ENCODE data around the gene SCGB2B2.

SCGB2B2 gene

GRCh38 chr19:34676697-34677385 is at the start of gene SCGB2B2:
SCGB2B2 (minus strand) TSS chr19:34677159; CDS start chr19:34594563, 82,596 bp downstream.
- H3K9ac ChIP-seq (ENCODE audit: low read length), result peak within 1 kb of the TSS; percentile 91
- peak within 1 kb of the TSS; percentile 88 for H3K4me3 ChIP-seq (ENCODE audit: low read length)
- H3K36me3 ChIP-seq (ENCODE audit: control insufficient read depth, low read depth, low read length), result peaks cover 13% of the 10 kb centered on the region
- H3K27ac ChIP-seq (ENCODE audit: low read length), result peak within 1 kb of the TSS; percentile 94
- H3K27me3 ChIP-seq (ENCODE audit: control insufficient read depth, insufficient read depth, low read length), result peaks cover 17% of the 10 kb centered on the region
- peaks cover 4% of the 10 kb centered on the region for H3K4me1 ChIP-seq (ENCODE audit: control insufficient read depth, low read depth, low read length)
- H3K9me3 ChIP-seq (ENCODE audit: control insufficient read depth, low read depth, low read length), result no peaks in the 10 kb centered on the region

GRCh38 chr19:34725400-34725799 is 48.4 kb upstream of the SCGB2B2 start:
- Histone ChIP-seq H3K36me3 (ENCODE audit: control insufficient read depth, low read depth, low read length) (no peaks in the 10 kb centered on the region), H3K27ac (ENCODE audit: low read length) (no peak overlapping the region), H3K4me1 (ENCODE audit: control insufficient read depth, low read depth, low read length) (no peaks in the 10 kb centered on the region), H3K4me3 (ENCODE audit: low read length) (no peak overlapping the region), H3K9ac (ENCODE audit: low read length) (no peak overlapping the region), H3K27me3 (ENCODE audit: control insufficient read depth, insufficient read depth, low read length) (no peaks in the 10 kb centered on the region), H3K9me3 (ENCODE audit: control insufficient read depth, low read depth, low read length) (no peaks in the 10 kb centered on the region)

- Histone ChIP-seq H3K4me1 (ENCODE audit: control insufficient read depth, low read depth, low read length) (no peaks in the 10 kb centered on the region), H3K9ac (ENCODE audit: low read length) (no peak overlapping the region), H3K4me3 (ENCODE audit: low read length) (no peak overlapping the region), H3K27ac (ENCODE audit: low read length) (no peak overlapping the region), H3K27me3 (ENCODE audit: control insufficient read depth, insufficient read depth, low read length) (no peaks in the 10 kb centered on the region), H3K9me3 (ENCODE audit: control insufficient read depth, low read depth, low read length) (peaks cover 10% of the 10 kb centered on the region), H3K36me3 (ENCODE audit: control insufficient read depth, low read depth, low read length) (no peaks in the 10 kb centered on the region)
Measured at GRCh38 chr19:34722353-34722752, 45.4 kb upstream of the SCGB2B2 start.

GRCh38 chr19:34715357-34715756 is 38.4 kb upstream of the SCGB2B2 start:
- Histone ChIP-seq H3K36me3 (ENCODE audit: control insufficient read depth, low read depth, low read length) (no peaks in the 10 kb centered on the region), H3K27me3 (ENCODE audit: control insufficient read depth, insufficient read depth, low read length) (no peaks in the 10 kb centered on the region), H3K9ac (ENCODE audit: low read length) (no peak overlapping the region), H3K9me3 (ENCODE audit: control insufficient read depth, low read depth, low read length) (peaks cover 41% of the 10 kb centered on the region), H3K4me3 (ENCODE audit: low read length) (no peak overlapping the region), H3K4me1 (ENCODE audit: control insufficient read depth, low read depth, low read length) (no peaks in the 10 kb centered on the region), H3K27ac (ENCODE audit: low read length) (no peak overlapping the region)

GRCh38 chr19:34713262-34713637 is 36.3 kb upstream of the SCGB2B2 start:
- Histone ChIP-seq H3K36me3 (ENCODE audit: control insufficient read depth, low read depth, low read length) (no peaks in the 10 kb centered on the region), H3K9me3 (ENCODE audit: control insufficient read depth, low read depth, low read length) (peaks cover 39% of the 10 kb centered on the region), H3K9ac (ENCODE audit: low read length) (no peak overlapping the region), H3K4me1 (ENCODE audit: control insufficient read depth, low read depth, low read length) (no peaks in the 10 kb centered on the region), H3K4me3 (ENCODE audit: low read length) (no peak overlapping the region), H3K27ac (ENCODE audit: low read length) (no peak overlapping the region), H3K27me3 (ENCODE audit: control insufficient read depth, insufficient read depth, low read length) (no peaks in the 10 kb centered on the region)

- H3K27ac ChIP-seq (ENCODE audit: low read length), result no peak overlapping the region
- no peaks in the 10 kb centered on the region for H3K27me3 ChIP-seq (ENCODE audit: control insufficient read depth, insufficient read depth, low read length)
- no peaks in the 10 kb centered on the region for H3K36me3 ChIP-seq (ENCODE audit: control insufficient read depth, low read depth, low read length)
- H3K9me3 ChIP-seq (ENCODE audit: control insufficient read depth, low read depth, low read length), result peaks cover 34% of the 10 kb centered on the region
- no peak overlapping the region for H3K9ac ChIP-seq (ENCODE audit: low read length)
- H3K4me3 ChIP-seq (ENCODE audit: low read length), result no peak overlapping the region
- no peaks in the 10 kb centered on the region for H3K4me1 ChIP-seq (ENCODE audit: control insufficient read depth, low read depth, low read length)
Measured at GRCh38 chr19:34712395-34713261, 35.7 kb upstream of the SCGB2B2 start.

GRCh38 chr19:34711890-34712289 is 34.9 kb upstream of the SCGB2B2 start:
- H3K27ac ChIP-seq (ENCODE audit: low read length), result no peak overlapping the region
- H3K4me3 ChIP-seq (ENCODE audit: low read length), result no peak overlapping the region
- no peaks in the 10 kb centered on the region for H3K36me3 ChIP-seq (ENCODE audit: control insufficient read depth, low read depth, low read length)
- H3K27me3 ChIP-seq (ENCODE audit: control insufficient read depth, insufficient read depth, low read length), result no peaks in the 10 kb centered on the region
- no peaks in the 10 kb centered on the region for H3K4me1 ChIP-seq (ENCODE audit: control insufficient read depth, low read depth, low read length)
- no peak overlapping the region for H3K9ac ChIP-seq (ENCODE audit: low read length)
- H3K9me3 ChIP-seq (ENCODE audit: control insufficient read depth, low read depth, low read length), result peaks cover 32% of the 10 kb centered on the region

- Histone ChIP-seq H3K27ac (ENCODE audit: low read length) (no peak overlapping the region), H3K4me3 (ENCODE audit: low read length) (no peak overlapping the region), H3K9me3 (ENCODE audit: control insufficient read depth, low read depth, low read length) (peaks cover 4% of the 10 kb centered on the region), H3K36me3 (ENCODE audit: control insufficient read depth, low read depth, low read length) (no peaks in the 10 kb centered on the region), H3K27me3 (ENCODE audit: control insufficient read depth, insufficient read depth, low read length) (no peaks in the 10 kb centered on the region), H3K9ac (ENCODE audit: low read length) (no peak overlapping the region), H3K4me1 (ENCODE audit: control insufficient read depth, low read depth, low read length) (no peaks in the 10 kb centered on the region)
Measured at GRCh38 chr19:34707661-34708060, 30.7 kb upstream of the SCGB2B2 start.

- H3K27ac ChIP-seq (ENCODE audit: low read length), result no peak overlapping the region
- H3K9me3 ChIP-seq (ENCODE audit: control insufficient read depth, low read depth, low read length), result no peaks in the 10 kb centered on the region
- no peaks in the 10 kb centered on the region for H3K36me3 ChIP-seq (ENCODE audit: control insufficient read depth, low read depth, low read length)
- no peak overlapping the region for H3K4me3 ChIP-seq (ENCODE audit: low read length)
- H3K27me3 ChIP-seq (ENCODE audit: control insufficient read depth, insufficient read depth, low read length), result no peaks in the 10 kb centered on the region
- H3K9ac ChIP-seq (ENCODE audit: low read length), result no peak overlapping the region
- no peaks in the 10 kb centered on the region for H3K4me1 ChIP-seq (ENCODE audit: control insufficient read depth, low read depth, low read length)
Measured at GRCh38 chr19:34692549-34692948, 15.6 kb upstream of the SCGB2B2 start.

- H3K9ac ChIP-seq (ENCODE audit: low read length), result no peak overlapping the region
- H3K27me3 ChIP-seq (ENCODE audit: control insufficient read depth, insufficient read depth, low read length), result no peaks in the 10 kb centered on the region
- H3K27ac ChIP-seq (ENCODE audit: low read length), result no peak overlapping the region
- peaks cover 3% of the 10 kb centered on the region for H3K9me3 ChIP-seq (ENCODE audit: control insufficient read depth, low read depth, low read length)
- no peak overlapping the region for H3K4me3 ChIP-seq (ENCODE audit: low read length)
- H3K36me3 ChIP-seq (ENCODE audit: control insufficient read depth, low read depth, low read length), result no peaks in the 10 kb centered on the region
- no peaks in the 10 kb centered on the region for H3K4me1 ChIP-seq (ENCODE audit: control insufficient read depth, low read depth, low read length)
Measured at GRCh38 chr19:34690372-34690771, 13.4 kb upstream of the SCGB2B2 start.

GRCh38 chr19:34688592-34688991 is 11.6 kb upstream of the SCGB2B2 start:
- Histone ChIP-seq H3K9ac (ENCODE audit: low read length) (no peak overlapping the region), H3K4me1 (ENCODE audit: control insufficient read depth, low read depth, low read length) (no peaks in the 10 kb centered on the region), H3K36me3 (ENCODE audit: control insufficient read depth, low read depth, low read length) (peaks cover 10% of the 10 kb centered on the region), H3K4me3 (ENCODE audit: low read length) (no peak overlapping the region), H3K9me3 (ENCODE audit: control insufficient read depth, low read depth, low read length) (peaks cover 3% of the 10 kb centered on the region), H3K27me3 (ENCODE audit: control insufficient read depth, insufficient read depth, low read length) (no peaks in the 10 kb centered on the region), H3K27ac (ENCODE audit: low read length) (no peak overlapping the region)

All from iPS-18a (cell line).